HG02981 (cell line): Measurements from ENCODE around the gene GPR50.

Experiments used
- ATAC-seq: cut with Tn5 transposase; IDR thresholded peaks from one replicate; pipeline ENCODE4 v1.9.1; 2021; ENCODE audit warnings: mild to moderate bottlenecking, moderate library complexity; ENCODE audit not compliant: unreplicated experiment

The GPR50 gene

GRCh38 chrX:151176231-151176750 lies at the start of gene GPR50:
GPR50 (plus strand) TSS chrX:151176584; CDS start chrX:151176722, 138 bp downstream.
- no peak for ATAC-seq

- ATAC-seq: no peak
Measured at GRCh38 chrX:151132531-151132930, 43.9 kb upstream of the GPR50 start.

DNA sequence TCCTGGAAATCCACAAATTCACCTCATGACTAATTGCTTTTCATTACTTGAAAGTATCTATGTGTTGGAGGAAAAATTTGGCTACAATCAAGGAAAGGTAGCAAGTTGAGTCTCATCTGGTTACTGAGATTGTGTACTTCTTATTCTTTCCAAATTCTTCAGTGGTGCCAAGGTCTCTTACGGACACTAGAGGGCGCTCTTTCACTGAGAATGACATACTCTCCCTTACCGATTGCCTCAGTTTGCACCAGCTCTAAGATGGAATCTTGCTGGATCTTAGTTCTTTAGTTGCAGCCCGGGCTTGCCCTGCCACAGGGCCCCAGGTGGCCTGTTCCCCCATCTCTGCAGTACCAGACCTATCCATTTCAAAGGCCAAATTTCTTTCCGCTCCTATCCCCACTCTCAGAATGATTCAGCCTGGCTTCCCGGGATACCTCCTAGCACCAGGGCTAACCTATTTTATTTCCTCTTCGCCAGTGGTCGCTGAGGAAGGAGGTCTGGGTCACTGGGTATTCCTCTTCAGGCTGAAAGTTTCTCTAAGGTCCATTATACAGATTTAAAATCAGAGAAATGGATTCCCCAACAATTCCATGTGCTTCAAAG lies 24.6 kb upstream of the GPR50 start:
- peak; percentile 67 for ATAC-seq

DNA sequence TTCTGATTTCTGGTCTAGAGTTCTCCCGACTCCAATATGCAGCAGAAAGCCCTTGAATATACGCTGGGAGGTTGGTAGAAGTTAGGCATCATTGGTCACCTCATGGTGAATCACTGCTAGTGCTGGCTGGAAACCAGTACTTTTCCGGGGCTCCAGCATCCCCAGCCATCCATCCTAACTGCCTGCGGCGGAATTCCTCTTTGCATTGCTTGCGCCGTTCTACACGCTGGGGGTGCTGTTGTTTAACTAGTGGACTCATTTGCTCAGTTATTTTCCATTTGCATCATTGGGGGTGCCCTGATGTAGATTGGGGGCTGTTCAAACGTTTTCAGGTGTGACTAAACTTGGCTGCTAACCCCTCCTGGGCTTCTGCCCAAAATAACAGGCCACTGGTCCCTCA lies 23.3 kb upstream of the GPR50 start:
- ATAC-seq: no peak

DNA sequence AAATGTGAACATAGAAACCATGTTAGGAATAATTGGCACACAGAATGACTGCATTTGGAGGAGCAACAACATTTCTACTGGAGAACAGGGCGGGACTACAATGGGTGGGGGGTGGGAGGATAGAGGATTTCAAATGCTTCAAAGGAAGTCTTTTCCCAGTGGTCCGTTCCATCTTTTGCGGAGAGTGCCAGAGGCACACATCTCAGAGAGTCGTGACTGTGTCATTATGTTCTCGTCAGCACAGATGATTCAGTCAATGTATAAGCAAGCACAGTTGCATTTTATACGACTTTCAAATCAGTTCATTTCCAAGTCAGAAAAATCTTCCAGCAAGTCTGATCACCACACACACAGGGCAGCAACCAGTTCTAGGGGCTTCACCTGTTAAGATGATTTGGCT lies 22.7 kb upstream of the GPR50 start:
- ATAC-seq: no peak

DNA sequence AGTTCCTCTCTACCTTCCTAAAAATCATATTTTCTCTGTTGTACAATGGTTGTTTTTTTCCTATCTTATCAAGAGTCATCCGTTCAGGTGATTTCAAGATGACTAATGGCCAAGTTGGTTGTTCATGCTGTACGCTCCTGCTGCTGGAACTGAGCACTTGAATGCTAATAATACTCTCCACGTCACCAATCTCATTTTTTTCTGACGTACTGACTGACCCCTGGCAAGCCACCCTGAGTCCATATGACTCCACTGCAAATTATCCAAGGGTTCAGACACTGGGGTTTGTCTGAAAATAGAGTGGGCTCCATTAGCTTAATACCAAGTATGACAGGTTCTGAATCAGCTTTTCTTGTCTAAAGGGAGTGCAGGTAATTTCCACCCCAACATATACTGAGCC lies 21.1 kb upstream of the GPR50 start:
- no peak for ATAC-seq

DNA sequence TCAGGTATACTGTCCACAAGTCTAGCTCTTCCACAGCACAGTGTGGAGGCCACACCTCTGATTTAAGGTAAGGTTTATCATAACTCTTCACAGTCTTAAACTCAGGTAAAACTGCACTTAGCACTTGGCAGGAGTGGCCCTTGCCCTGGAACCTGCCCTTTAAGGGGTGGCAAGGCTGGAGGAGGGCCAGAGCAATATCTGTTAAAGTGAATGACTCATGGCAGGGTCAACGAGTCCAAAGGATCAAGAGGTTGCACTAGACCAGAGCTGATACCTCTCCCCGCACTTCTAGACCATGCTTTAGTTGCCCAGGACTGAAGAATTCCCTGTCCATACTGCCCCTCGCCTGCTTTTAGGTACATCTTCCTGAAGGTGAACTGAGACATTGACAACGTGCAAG lies 14.7 kb upstream of the GPR50 start:
- ATAC-seq: no peak

- ATAC-seq: no peak
Measured at GRCh38 chrX:151167791-151168345, 8.5 kb upstream of the GPR50 start.

GRCh38 chrX:151169783-151170182 lies 6.6 kb upstream of the GPR50 start:
- ATAC-seq: no peak

- ATAC-seq: no peak
Measured at GRCh38 chrX:151174581-151175282, 1.7 kb upstream of the GPR50 start.

DNA sequence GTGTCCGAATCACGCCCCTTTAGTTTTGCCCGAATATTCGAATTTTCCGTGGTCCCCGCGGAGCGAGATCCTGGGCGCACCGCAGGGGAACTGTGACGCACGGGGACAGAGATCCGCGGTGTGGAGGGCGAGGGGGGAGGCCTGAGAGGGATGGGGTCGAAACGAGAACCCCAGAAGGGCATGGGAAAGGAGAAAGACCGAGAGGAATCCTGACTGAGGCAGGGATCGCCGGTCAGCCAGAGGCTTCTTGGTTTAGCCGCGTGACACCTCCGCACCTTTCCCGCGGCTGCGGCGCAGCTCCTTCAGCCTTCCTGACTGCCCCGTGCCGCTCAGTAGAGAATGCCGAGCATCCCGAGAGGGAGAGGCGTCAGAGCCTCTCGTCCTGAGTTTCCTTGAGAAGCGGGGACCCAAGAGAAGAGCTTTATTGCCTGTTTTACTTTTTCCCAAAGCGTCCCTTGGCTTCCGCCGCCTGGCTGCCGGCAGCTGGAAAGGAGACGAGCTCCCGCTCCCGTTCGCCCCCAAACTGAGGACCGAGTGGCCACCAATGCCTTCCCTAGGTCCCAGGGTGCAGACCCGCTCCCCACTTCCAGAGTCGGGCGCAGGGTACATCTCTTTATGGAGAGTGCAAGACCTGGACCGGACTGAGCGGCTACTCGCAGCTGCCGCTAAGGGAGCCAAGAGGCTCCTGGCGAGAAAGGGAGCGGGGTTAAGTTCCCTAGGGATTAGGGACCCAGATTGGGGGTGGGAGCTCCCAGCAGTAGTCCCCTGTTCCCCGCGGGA lies 911 bp upstream of the GPR50 start:
- no peak for ATAC-seq

DNA sequence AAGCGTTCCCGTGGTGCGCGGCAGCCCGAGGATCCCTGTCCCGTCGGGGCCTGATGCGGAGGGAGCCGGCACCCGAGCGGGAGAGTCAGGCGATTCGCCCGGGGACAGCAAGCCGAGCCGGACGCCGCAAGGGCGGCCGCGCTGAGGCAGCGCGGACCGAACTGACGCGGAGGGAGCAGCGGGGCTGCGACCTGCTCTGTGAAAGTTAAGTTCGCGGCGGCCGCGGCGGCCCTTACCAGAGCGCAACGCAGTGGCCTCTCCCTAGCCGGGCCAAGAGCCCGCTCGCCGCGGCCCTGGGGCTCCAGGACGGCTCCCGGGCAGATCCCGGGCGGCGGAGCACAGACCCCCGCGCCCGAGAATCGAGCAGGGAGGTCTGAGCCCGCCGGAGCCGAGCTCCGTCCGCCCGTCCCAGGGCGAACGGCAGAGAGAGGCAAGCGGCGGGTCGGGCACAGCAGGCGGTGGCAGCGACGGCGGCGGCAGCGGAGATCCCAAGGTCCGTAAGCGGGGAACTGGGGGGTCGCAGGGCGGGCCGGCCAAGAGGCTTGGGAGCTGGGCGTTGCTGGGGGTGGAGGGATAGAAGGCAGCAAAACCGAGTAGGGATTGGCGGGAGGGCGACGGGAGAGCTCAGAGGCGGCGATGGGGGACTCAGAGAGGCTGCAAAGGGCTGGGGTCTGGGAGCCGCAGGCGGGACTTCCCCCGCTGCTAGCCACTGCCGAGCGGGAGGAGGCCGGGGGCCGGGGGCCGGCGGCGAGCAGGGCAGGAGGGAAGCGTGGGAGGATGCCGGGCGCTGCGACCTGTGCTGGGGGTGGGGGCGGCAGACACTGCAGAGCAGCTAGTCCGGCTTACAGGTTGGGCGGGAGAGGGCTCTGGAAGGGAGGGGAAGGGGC lies 1.0 kb downstream of the GPR50 start:
- no peak for ATAC-seq

DNA sequence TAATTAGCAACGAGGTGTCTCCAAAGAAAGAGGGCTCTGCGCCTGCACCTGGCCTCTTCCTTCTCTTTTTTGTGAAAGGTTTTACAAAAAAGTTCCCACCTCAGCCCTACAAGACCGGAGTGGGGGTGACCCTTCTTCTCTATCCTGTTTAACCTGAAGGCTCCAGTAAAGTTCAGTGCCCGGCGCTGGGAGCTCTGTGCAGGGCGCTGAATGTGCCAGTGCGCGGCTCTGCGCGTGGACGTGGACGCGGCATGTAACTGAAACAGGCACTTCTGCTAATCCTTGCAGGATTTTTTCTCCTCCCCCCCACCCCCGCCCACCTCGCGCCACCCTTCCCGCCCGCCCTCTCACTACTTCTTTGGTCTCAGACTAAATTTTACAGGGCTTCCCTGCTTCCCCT lies 2.4 kb downstream of the GPR50 start:
- no peak for ATAC-seq

GRCh38 chrX:151180400-151180799 lies 4.0 kb downstream of the GPR50 start:
- no peak for ATAC-seq

DNA sequence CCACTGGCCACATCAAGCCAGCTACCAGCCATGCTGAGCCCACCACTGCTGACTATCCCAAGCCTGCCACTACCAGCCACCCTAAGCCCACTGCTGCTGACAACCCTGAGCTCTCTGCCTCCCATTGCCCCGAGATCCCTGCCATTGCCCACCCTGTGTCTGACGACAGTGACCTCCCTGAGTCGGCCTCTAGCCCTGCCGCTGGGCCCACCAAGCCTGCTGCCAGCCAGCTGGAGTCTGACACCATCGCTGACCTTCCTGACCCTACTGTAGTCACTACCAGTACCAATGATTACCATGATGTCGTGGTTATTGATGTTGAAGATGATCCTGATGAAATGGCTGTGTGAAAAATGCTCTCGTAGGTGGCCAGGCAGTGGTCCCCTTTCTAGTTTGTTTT lies 4.7 kb downstream of the GPR50 start:
- ATAC-seq: no peak

- no peak for ATAC-seq
Measured at GRCh38 chrX:151183233-151183753, 6.9 kb downstream of the GPR50 start.

GRCh38 chrX:151183912-151184565 lies 7.7 kb downstream of the GPR50 start:
- ATAC-seq: no peak

GRCh38 chrX:151184705-151185104 lies 8.3 kb downstream of the GPR50 start:
- ATAC-seq: peak; percentile 72

DNA sequence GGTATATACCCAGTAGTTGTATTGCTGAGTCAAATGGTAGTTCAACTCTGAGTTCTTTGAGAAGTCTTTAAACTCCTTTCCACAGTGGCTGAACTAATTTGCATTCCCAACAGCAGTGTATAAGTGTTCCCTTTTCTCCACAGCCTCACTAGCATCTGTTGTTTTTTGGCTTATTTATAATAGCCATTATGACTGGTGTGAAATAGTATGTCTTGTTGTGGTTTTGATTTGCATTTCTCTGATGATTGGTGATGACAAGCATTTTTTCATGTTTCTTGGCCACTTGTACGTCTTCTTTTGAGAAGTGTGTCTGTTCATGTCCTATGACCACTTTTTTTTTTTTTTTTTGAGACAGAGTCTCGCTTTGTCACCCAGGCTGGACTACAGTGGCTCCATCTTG lies 30.5 kb downstream of the GPR50 start:
- no peak for ATAC-seq

- ATAC-seq: no peak
Measured at GRCh38 chrX:151225843-151226242, 49.5 kb downstream of the GPR50 start.
